ENCODE results near the gene PGAP2. TPM values are rescaled to one million over a fixed set of nuclear protein-coding genes. Genes with fewer than 3 reads are reported as not detected.

Gene PGAP2
- polyA plus RNA-seq, 1 donor (not counting 4 experiments of a cell fraction or from before 2014, with no cell fraction given): 37.3 TPM

DNA sequence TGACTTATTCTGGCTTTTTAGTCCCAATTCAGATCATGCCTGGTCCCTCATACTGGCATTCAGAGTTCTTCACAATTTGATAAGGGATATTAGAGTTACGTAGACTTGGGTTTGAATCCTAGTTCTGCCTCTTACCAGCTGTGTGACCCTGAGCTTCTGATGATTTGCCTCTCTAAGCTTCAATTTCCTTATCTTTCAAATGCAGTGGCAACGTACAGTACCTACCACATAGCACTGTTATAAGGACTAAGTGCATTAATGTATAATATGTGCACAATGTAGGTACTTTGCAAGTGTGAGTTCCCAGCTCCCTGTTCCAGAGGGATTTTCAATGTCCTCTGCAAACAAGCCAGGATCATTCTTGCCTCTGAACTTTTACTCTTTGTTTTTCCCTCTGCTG is 25.1 kb downstream of the PGAP2 start:
- Histone ChIP-seq H3K79me2 (ENCODE audit: control insufficient read depth, insufficient read depth, low read length) (peaks cover 85% of the 10 kb centered on the region), H3K27me3 (ENCODE audit: control insufficient read depth, extremely low read depth, insufficient read depth, low read length) (no peaks in the 10 kb centered on the region), H3K4me2 (ENCODE audit: control insufficient read depth, extremely low read depth, insufficient read depth, low read depth, low read length) (no peak overlapping the region), H3K27ac (ENCODE audit: control insufficient read depth, insufficient read depth, low read length) (no peak overlapping the region), H3K4me1 (ENCODE audit: control insufficient read depth, extremely low read depth, insufficient read depth, low read length) (peaks cover 17% of the 10 kb centered on the region), H3K9me3 (ENCODE audit: control insufficient read depth, low read depth, low read length) (no peaks in the 10 kb centered on the region), H3K4me3 (ENCODE audit: control insufficient read depth in 2 of 3, extremely low read depth in 1 of 3, insufficient read depth in 2 of 3, low read depth in 1 of 3, low read length in 3 of 3) (no peak overlapping the region), H3K9ac (ENCODE audit: control insufficient read depth, extremely low read depth, insufficient read depth, low read length) (no peak overlapping the region), H3K9me1 (ENCODE audit: control insufficient read depth, extremely low read depth, insufficient read depth, low read length) (peaks cover 5% of the 10 kb centered on the region), H3K36me3 (ENCODE audit: control insufficient read depth in 2 of 2, extremely low read depth in 1 of 2, insufficient read depth in 2 of 2, low read length in 2 of 2) (peaks cover 20 to 24% of the 10 kb centered on the region in 2 experiments), H4K20me1 (ENCODE audit: control insufficient read depth, extremely low read depth, insufficient read depth, low read length) (peaks cover 2% of the 10 kb centered on the region), H2AFZ (ENCODE audit: control insufficient read depth, low read length) (no peak overlapping the region)
- dilution Hi-C loops (cut with MboI; ENCODE audit: extremely low pct_ligation_motif_present, low sequenced_read_pairs): no loop called here
- FAIRE-seq: no peak
- TF ChIP-seq CTCF (optimal IDR thresholded peaks at IDR 0.05 in 1 of 3, IDR thresholded peaks at IDR 0.05 in 1 of 3, conservative IDR thresholded peaks at IDR 0.05 in 1 of 3; ENCODE audit: extremely low read depth in 1 of 3, insufficient read depth in 2 of 3, low read length in 3 of 3) (no peak), EZH2 (IDR thresholded peaks at IDR 0.05; ENCODE audit: low read length) (no peak)
- DNase-seq (ENCODE audit: low read depth, low spot score): no peak

GRCh38 chr11:3834349-3834663 is 25.9 kb downstream of the PGAP2 start:
- dilution Hi-C loops (cut with MboI; ENCODE audit: extremely low pct_ligation_motif_present, low sequenced_read_pairs): no loop called here
- H3K36me3 ChIP-seq (ENCODE audit: control insufficient read depth in 2 of 2, extremely low read depth in 1 of 2, insufficient read depth in 2 of 2, low read length in 2 of 2): peaks cover 20 to 23% of the 10 kb centered on the region in 2 experiments
- H3K9me1 ChIP-seq (ENCODE audit: control insufficient read depth, extremely low read depth, insufficient read depth, low read length): peaks cover 5% of the 10 kb centered on the region
- no peak for FAIRE-seq
- H3K27me3 ChIP-seq (ENCODE audit: control insufficient read depth, extremely low read depth, insufficient read depth, low read length): no peaks in the 10 kb centered on the region
- peaks cover 23% of the 10 kb centered on the region for H3K4me1 ChIP-seq (ENCODE audit: control insufficient read depth, extremely low read depth, insufficient read depth, low read length)
- H2AFZ ChIP-seq (ENCODE audit: control insufficient read depth, low read length): no peak overlapping the region
- DNase-seq (ENCODE audit: low read depth, low spot score): no peak
- H3K4me3 ChIP-seq (ENCODE audit: control insufficient read depth in 2 of 3, extremely low read depth in 1 of 3, insufficient read depth in 2 of 3, low read depth in 1 of 3, low read length in 3 of 3): no peak overlapping the region
- no peak for TF ChIP-seq EZH2 (IDR thresholded peaks at IDR 0.05; ENCODE audit: low read length)
- TF ChIP-seq CTCF (optimal IDR thresholded peaks at IDR 0.05 in 1 of 3, IDR thresholded peaks at IDR 0.05 in 1 of 3, conservative IDR thresholded peaks at IDR 0.05 in 1 of 3; ENCODE audit: extremely low read depth in 1 of 3, insufficient read depth in 2 of 3, low read length in 3 of 3): no peak
- H3K9me3 ChIP-seq (ENCODE audit: control insufficient read depth, low read depth, low read length): no peaks in the 10 kb centered on the region
- H3K79me2 ChIP-seq (ENCODE audit: control insufficient read depth, insufficient read depth, low read length): peaks cover 91% of the 10 kb centered on the region
- peaks cover 2% of the 10 kb centered on the region for H4K20me1 ChIP-seq (ENCODE audit: control insufficient read depth, extremely low read depth, insufficient read depth, low read length)
- no peak overlapping the region for H3K4me2 ChIP-seq (ENCODE audit: control insufficient read depth, extremely low read depth, insufficient read depth, low read depth, low read length)
- H3K9ac ChIP-seq (ENCODE audit: control insufficient read depth, extremely low read depth, insufficient read depth, low read length): no peak overlapping the region
- no peak overlapping the region for H3K27ac ChIP-seq (ENCODE audit: control insufficient read depth, insufficient read depth, low read length)
